Liver (tissue), 9 donors: Measurements from ENCODE around the gene TNPO3. TPM values are rescaled to one million over a fixed set of nuclear protein-coding genes. Genes with fewer than 3 reads are reported as not detected.
"Not testable (repeated sequence)": the region's sequence is repeated elsewhere in the genome, so short reads cannot be mapped to it uniquely, and the experiment has no call there.

Source experiments
- DNase-seq: peaks from one replicate; pipeline ENCODE4 v3.0.0-alpha.2; 2017; ENCODE audit warnings: low spot score
- H3K27ac ChIP-seq, 2 donors: one replicate each; pipeline ENCODE4 v1.7.0; 2013; ENCODE audit warnings: inconsistent platforms in 2 of 2, low read length in 2 of 2, control low read depth in 1 of 2, low read depth in 1 of 2, mild to moderate bottlenecking in 1 of 2
- H3K27me3 ChIP-seq, 4 donors: one replicate each; pipeline versions ENCODE4 v1.6.1 to v1.7.0; 2013; ENCODE audit warnings: low read length in 3 of 4, inconsistent platforms in 1 of 4, mild to moderate bottlenecking in 1 of 4, moderate library complexity in 1 of 4; ENCODE audit not compliant: control insufficient read depth in 4 of 4, insufficient read depth in 4 of 4
- H3K36me3 ChIP-seq, 4 donors: one replicate each; pipeline versions ENCODE4 v1.6.1 to v1.7.0; 2013; ENCODE audit warnings: low read length in 3 of 4, mild to moderate bottlenecking in 3 of 4, low read depth in 1 of 4, moderate library complexity in 1 of 4; ENCODE audit not compliant: control insufficient read depth in 4 of 4, insufficient read depth in 3 of 4
- H3K4me1 ChIP-seq, 4 donors: one replicate each; pipeline versions ENCODE4 v1.6.1 to v1.7.0; 2013; ENCODE audit warnings: low read length in 3 of 4, mild to moderate bottlenecking in 3 of 4, moderate library complexity in 1 of 4; ENCODE audit not compliant: control insufficient read depth in 4 of 4, insufficient read depth in 4 of 4
- H3K4me3 ChIP-seq, 3 donors: one replicate each; pipeline versions ENCODE4 v1.6.1 to v1.7.0; 2013; ENCODE audit warnings: low read length in 3 of 3, control low read depth in 1 of 3, low read depth in 1 of 3, mild to moderate bottlenecking in 1 of 3
- H3K9ac ChIP-seq, 2 donors: one replicate each; pipeline ENCODE4 v1.7.0; 2013; ENCODE audit warnings: low read length in 2 of 2, mild to moderate bottlenecking in 2 of 2, moderate library complexity in 2 of 2, control low read depth in 1 of 2, low read depth in 1 of 2
- H3K9me3 ChIP-seq, 4 donors: one replicate each; pipeline versions ENCODE4 v1.6.1 to v1.7.0; 2013; ENCODE audit warnings: low read length in 3 of 4; ENCODE audit not compliant: control insufficient read depth in 4 of 4
- ATF3 ChIP-seq: IDR thresholded peaks from 2 replicates; pipeline ENCODE4 v1.6.1; 2016; ENCODE audit warnings: antibody characterized with exemption
- CTCF ChIP-seq: fragments of 150-350 bp; IDR thresholded peaks from 2 replicates; pipeline ENCODE4 v1.5.1; 2017; ENCODE audit warnings: improper control_type of control experiment, low read depth, low read length; ENCODE audit not compliant: missing input control
- EGR1 ChIP-seq, 2 donors: IDR thresholded peaks; 2 replicates each; pipeline ENCODE4 v1.6.1; 2016 to 2018; ENCODE audit warnings: antibody characterized with exemption in 2 of 2, low read depth in 2 of 2
- FOXA1 ChIP-seq: IDR thresholded peaks from 2 replicates; pipeline ENCODE4 v1.6.1; 2016; ENCODE audit warnings: antibody characterized with exemption
- FOXA2 ChIP-seq: IDR thresholded peaks from 2 replicates; pipeline ENCODE4 v1.6.1; 2016; ENCODE audit warnings: antibody characterized with exemption
- GABPA ChIP-seq, 2 donors: IDR thresholded peaks in 1 of 2; conservative IDR thresholded peaks in 1 of 2; 2 replicates each; pipeline ENCODE4 v1.6.1; 2016; ENCODE audit warnings: antibody characterized with exemption in 2 of 2, mild to moderate bottlenecking in 1 of 2, moderate library complexity in 1 of 2
- HNF4A ChIP-seq, 2 donors: conservative IDR thresholded peaks; 2 replicates each; pipeline ENCODE4 v1.6.1; 2016; ENCODE audit warnings: antibody characterized with exemption in 2 of 2, mild to moderate bottlenecking in 2 of 2
- HNF4G ChIP-seq: IDR thresholded peaks from 2 replicates; pipeline ENCODE4 v1.6.1; 2016; ENCODE audit warnings: antibody characterized with exemption
- JUND ChIP-seq, 2 donors: IDR thresholded peaks; 2 replicates each; pipeline ENCODE4 v1.6.1; 2016; ENCODE audit warnings: antibody characterized with exemption in 2 of 2
- MAX ChIP-seq: IDR thresholded peaks from 2 replicates; pipeline ENCODE4 v1.6.1; 2016; ENCODE audit warnings: antibody characterized with exemption
- NR2F2 ChIP-seq: IDR thresholded peaks from 2 replicates; pipeline ENCODE4 v1.6.1; 2016; ENCODE audit warnings: antibody characterized with exemption
- RAD21 ChIP-seq, 2 donors: IDR thresholded peaks; 2 replicates each; pipeline ENCODE4 v1.6.1; 2016; ENCODE audit warnings: antibody characterized with exemption in 2 of 2, mild to moderate bottlenecking in 2 of 2
- REST ChIP-seq: IDR thresholded peaks from 2 replicates; pipeline ENCODE4 v1.6.1; 2016; ENCODE audit warnings: antibody characterized with exemption, mild to moderate bottlenecking
- RXRA ChIP-seq, 2 donors: IDR thresholded peaks; 2 replicates each; pipeline ENCODE4 v1.6.1; 2017 to 2018; ENCODE audit warnings: antibody characterized with exemption in 2 of 2, mild to moderate bottlenecking in 1 of 2
- SP1 ChIP-seq: IDR thresholded peaks from 2 replicates; pipeline ENCODE4 v1.6.1; 2018; ENCODE audit warnings: antibody characterized with exemption, mild to moderate bottlenecking
- TAF1 ChIP-seq: conservative IDR thresholded peaks from 2 replicates; pipeline ENCODE4 v1.6.1; 2016; ENCODE audit warnings: antibody characterized with exemption, mild to moderate bottlenecking
- YY1 ChIP-seq: IDR thresholded peaks from 2 replicates; pipeline ENCODE4 v1.6.1; 2016; ENCODE audit warnings: antibody characterized with exemption, mild to moderate bottlenecking
- ZBTB33 ChIP-seq: IDR thresholded peaks from 2 replicates; pipeline ENCODE4 v1.6.1; 2016; ENCODE audit warnings: antibody characterized with exemption
- WGBS: extraction: QIAGEN DNeasy Blood & Tissue Kit; methylation state at CpG from one replicate; pipeline ENCODE4 v1.1.7; 2013; 5-methylcytosine and 5-hydroxymethylcytosine counted together
- polyA plus RNA-seq, 2 donors: library from polyadenylated mRNA; stranded (reverse) in 1 of 2; unstranded in 1 of 2; fragments of 200-250 nt in 1 of 2; fragments of >200 nt in 1 of 2; fragmentation: Nextera tagmentation in 1 of 2; extraction: Ambion mirVana in 1 of 2; gene quantifications; one replicate each; pipeline versions ENCODE4 v1.2.1 to v1.2.3, GENCODE V29; 2013 to 2015
- total RNA-seq, 2 donors: library from RNA; depleted of rRNA; stranded (reverse); fragments of >200 nt; gene quantifications; one replicate each; pipeline ENCODE4 v1.2.3, GENCODE V29; 2014
- donor health status: healthy.
- donor health status: healthy.
- donor health status: healthy.
- donor health status: healthy.
- donor health status: healthy.

TNPO3 gene
- total and polyA plus RNA-seq, 4 donors = 9.2 to 38.9 (median 20.0) TPM

GRCh38 chr7:128994560-128994959 lies 60.4 kb downstream of the TNPO3 start:
- not testable (repeated sequence) for H3K27ac ChIP-seq

GRCh38 chr7:128993419-128993818 lies 61.5 kb downstream of the TNPO3 start:
- H3K27ac ChIP-seq = no peak overlapping the region
- H3K27me3 ChIP-seq = no peaks in the 10 kb centered on the region
- 88% methylated on average over 2 of the region's 2 CpGs for WGBS
- no peaks in the 10 kb centered on the region for H3K9me3 ChIP-seq
- no peak overlapping the region for H3K4me3 ChIP-seq
- no peak for TF ChIP-seq FOXA2
- TF ChIP-seq CTCF = no peak
- TF ChIP-seq ZBTB33 = no peak
- no peak for TF ChIP-seq HNF4G
- no peak for TF ChIP-seq MAX
- no peak for TF ChIP-seq TAF1
- no peak for TF ChIP-seq NR2F2
- TF ChIP-seq YY1 = no peak
- TF ChIP-seq RAD21 (IDR thresholded peaks at IDR 0.05) = no peak
- TF ChIP-seq EGR1 (IDR thresholded peaks at IDR 0.05; ENCODE audit: low read depth in 2 of 2) = no peak
- TF ChIP-seq GABPA (IDR thresholded peaks at IDR 0.05 in 1 of 2, conservative IDR thresholded peaks at IDR 0.05 in 1 of 2) = no peak
- no peak for TF ChIP-seq JUND (IDR thresholded peaks at IDR 0.05)
- no peak for TF ChIP-seq ATF3
- TF ChIP-seq REST = no peak
- TF ChIP-seq SP1 = no peak
- no peak for TF ChIP-seq HNF4A (conservative IDR thresholded peaks at IDR 0.05)
- no peak for TF ChIP-seq FOXA1
- no peak for TF ChIP-seq RXRA (IDR thresholded peaks at IDR 0.05)
- no peak overlapping the region for H3K9ac ChIP-seq
- DNase-seq = no peak
- peaks cover 4 to 42% (median 15%) of the 10 kb centered on the region in 4 donors for H3K36me3 ChIP-seq
- H3K4me1 ChIP-seq = no peaks in the 10 kb centered on the region

More at GRCh38 chr7:128994560-128994959, 60.4 kb downstream of the TNPO3 start:
- DNase-seq, H3K9me3 ChIP-seq, H3K4me3 ChIP-seq, H3K9ac ChIP-seq, H3K4me1 ChIP-seq, H3K27me3 ChIP-seq: not testable (repeated sequence)
- 80% methylated on average over 8 of the region's 8 CpGs for WGBS
- peaks cover 3 to 51% (median 17%) of the 10 kb centered on the region in 4 donors for H3K36me3 ChIP-seq
- peak in 1 of 2 donors; percentile 10 for TF ChIP-seq HNF4A (conservative IDR thresholded peaks at IDR 0.05)
